GM21381 (cell line): ENCODE data around the gene PELI2.
A peak's percentile ranks its signal among the peaks of the same experiment; 100 is the strongest.

ENCODE experiments used
- ATAC-seq: cut with Tn5 transposase; IDR thresholded peaks from one replicate; pipeline ENCODE4 v1.9.1; 2021; ENCODE audit warnings: mild to moderate bottlenecking, moderate library complexity; ENCODE audit not compliant: unreplicated experiment

Gene PELI2

GRCh38 chr14:56199095-56199981 is 81.1 kb downstream of the PELI2 start:
- no peak for ATAC-seq

GRCh38 chr14:56199982-56200577 is 81.9 kb downstream of the PELI2 start:
- ATAC-seq, result peak; percentile 69

GRCh38 chr14:56202256-56202655 is 84.0 kb downstream of the PELI2 start:
- peak; percentile 50 for ATAC-seq

- no peak for ATAC-seq
These were observed 87.7 kb downstream of the PELI2 start for GRCh38 chr14:56205881-56206280.

- ATAC-seq, result no peak
These were observed 88.4 kb downstream of the PELI2 start for GRCh38 chr14:56206596-56206995.

DNA sequence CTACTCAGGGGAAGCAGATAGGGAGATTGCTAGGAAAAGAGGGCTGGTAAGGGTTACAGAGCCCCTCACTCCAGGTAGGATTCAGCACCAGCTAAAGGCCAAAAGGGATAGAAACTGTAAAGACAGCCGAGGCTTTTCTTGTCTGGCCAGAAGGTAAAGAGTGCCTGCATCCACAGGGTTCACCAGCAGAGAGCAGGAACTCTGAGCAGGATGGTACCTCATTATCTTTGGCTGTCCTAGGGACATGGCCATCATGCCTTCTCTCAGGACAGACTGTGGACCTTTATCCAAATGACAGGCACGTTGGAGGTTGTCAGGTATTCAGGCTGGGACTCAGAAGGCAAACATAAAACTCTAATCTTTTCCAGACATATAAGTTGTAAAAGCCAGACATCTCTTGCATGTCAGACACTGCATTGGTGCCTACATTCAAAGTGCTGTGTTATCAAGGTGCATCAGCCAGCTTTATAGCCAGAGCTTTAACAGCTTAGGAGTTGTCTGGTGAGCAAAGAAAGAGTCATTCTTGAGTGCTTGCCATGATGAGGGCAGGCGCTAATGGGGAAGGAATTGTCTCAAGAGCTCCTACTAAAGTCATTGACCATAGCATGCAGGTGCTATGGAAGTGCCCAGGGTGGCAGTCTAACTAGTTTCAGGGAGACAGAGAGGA is 89.5 kb downstream of the PELI2 start:
- no peak for ATAC-seq

- ATAC-seq, result no peak
These were observed 90.3 kb downstream of the PELI2 start for GRCh38 chr14:56208520-56208919.

- ATAC-seq, result no peak
These were observed 92.4 kb downstream of the PELI2 start for GRCh38 chr14:56210571-56210970.

- no peak for ATAC-seq
These were observed 92.9 kb downstream of the PELI2 start for GRCh38 chr14:56211084-56211483.

GRCh38 chr14:56211844-56212243 is 93.6 kb downstream of the PELI2 start:
- no peak for ATAC-seq

GRCh38 chr14:56212521-56212920 is 94.3 kb downstream of the PELI2 start:
- no peak for ATAC-seq

DNA sequence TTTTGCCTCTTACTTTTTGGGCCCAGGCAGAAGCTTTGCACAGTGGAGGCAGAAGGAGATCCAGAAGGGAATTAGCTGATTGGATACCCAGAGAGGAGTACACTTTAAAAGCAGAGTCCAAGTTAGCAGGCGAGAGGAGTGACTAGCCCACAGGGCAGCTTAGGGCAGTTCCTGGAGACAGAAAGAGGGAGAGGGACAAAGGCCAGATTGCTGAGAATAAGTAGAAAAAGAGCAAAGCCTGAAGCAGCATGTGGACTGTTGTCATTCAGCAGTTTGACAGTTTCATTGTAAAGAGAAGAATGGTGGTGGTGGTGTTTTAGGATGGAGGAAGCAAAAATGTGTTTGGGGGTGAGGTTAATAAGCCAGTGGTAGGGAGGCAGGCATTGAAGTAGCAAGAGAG is 95.1 kb downstream of the PELI2 start:
- ATAC-seq, result no peak

GRCh38 chr14:56215180-56215579 is 97.0 kb downstream of the PELI2 start:
- no peak for ATAC-seq

DNA sequence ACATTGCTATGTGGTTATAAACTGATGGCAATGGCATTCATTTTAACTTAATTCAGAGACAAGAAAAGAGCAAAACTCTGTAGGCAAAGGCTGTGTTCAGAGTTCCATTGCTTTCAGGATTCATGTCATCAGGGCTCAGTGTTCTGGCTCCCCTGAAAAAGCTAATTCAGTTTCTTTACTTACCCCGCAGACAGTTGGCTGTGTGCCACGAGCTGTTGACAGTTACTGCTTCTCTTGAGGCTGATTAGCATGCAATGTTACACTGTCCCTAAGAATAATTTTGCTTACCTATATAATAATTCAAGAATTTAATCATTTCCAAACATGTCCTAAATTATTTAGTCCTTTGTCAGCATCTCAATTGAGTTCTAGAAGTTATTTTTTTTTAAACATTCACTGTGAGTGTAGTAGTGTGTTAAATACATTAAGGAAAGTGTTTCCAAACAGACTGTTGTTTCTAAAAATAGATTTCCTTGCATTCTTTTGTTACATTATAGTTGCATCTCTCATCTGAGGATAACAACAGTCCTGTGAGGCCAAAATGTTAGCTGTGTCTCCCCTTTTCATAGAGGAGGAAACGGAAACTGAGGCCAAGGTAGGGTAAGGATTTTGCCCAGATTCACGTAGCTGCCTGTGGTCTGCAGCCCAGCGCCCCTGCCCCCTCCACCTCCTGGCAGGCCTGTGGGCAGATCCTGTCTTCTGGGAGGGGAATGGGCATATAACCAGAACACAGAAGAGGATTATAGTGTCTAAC is 98.6 kb downstream of the PELI2 start:
- ATAC-seq, result no peak

GRCh38 chr14:56217380-56218045 is 99.3 kb downstream of the PELI2 start:
- ATAC-seq, result no peak

GRCh38 chr14:56219666-56220413 is 101.6 kb downstream of the PELI2 start:
- ATAC-seq, result no peak

GRCh38 chr14:56221382-56222128 is 103.3 kb downstream of the PELI2 start:
- ATAC-seq, result no peak

GRCh38 chr14:56224229-56224628 is 106.0 kb downstream of the PELI2 start:
- no peak for ATAC-seq
